ENCODE results near the gene TSPAN32.

Gene TSPAN32

GRCh38 chr11:2342557-2342956, 40.7 kb downstream of the TSPAN32 start:
- Histone ChIP-seq H3K4me2 (no peak overlapping the region), H3K4me1 (no peaks in the 10 kb centered on the region), H3K9me3 (replicated peaks in 1 of 11) (peaks cover 0 to 26% (median 16%) of the 10 kb centered on the region in 11 experiments; a peak in 16 of 22 replicates)

GRCh38 chr11:2342981-2343380, 41.2 kb downstream of the TSPAN32 start:
- no peak for TF ChIP-seq Cebpa-rat (IDR thresholded peaks at IDR 0.05)
- H3K4me1 ChIP-seq, result no peaks in the 10 kb centered on the region
- H3K4me2 ChIP-seq, result no peak overlapping the region
- no peak overlapping the region for H3K9ac ChIP-seq
- no peak overlapping the region for H3K27ac ChIP-seq
- H3K4me3 ChIP-seq, result no peak overlapping the region
- H3K9me3 ChIP-seq (replicated peaks in 1 of 11), result peaks cover 1 to 30% (median 20%) of the 10 kb centered on the region in 11 experiments; a peak in 19 of 22 replicates
- H3K27me3 ChIP-seq, result no peaks in the 10 kb centered on the region
- no peaks in the 10 kb centered on the region for H3K36me3 ChIP-seq
- no peaks in the 10 kb centered on the region for H4K20me1 ChIP-seq

More at GRCh38 chr11:2342557-2342956, 40.7 kb downstream of the TSPAN32 start:
- Histone ChIP-seq H3K27me3 (no peaks in the 10 kb centered on the region), H3K9ac (no peak overlapping the region), H3K4me3 (no peak overlapping the region), H3K36me3 (no peaks in the 10 kb centered on the region), H4K20me1 (no peaks in the 10 kb centered on the region), H3K27ac (no peak overlapping the region)
- no peak for TF ChIP-seq Cebpa-rat (IDR thresholded peaks at IDR 0.05)

- Histone ChIP-seq H3K4me1 (no peaks in the 10 kb centered on the region), H3K4me2 (no peak overlapping the region), H3K27me3 (no peaks in the 10 kb centered on the region), H3K9ac (no peak overlapping the region), H3K9me3 (replicated peaks in 1 of 11) (peaks cover 6 to 35% (median 24%) of the 10 kb centered on the region in 11 experiments; a peak in 21 of 22 replicates), H3K36me3 (no peaks in the 10 kb centered on the region), H3K27ac (no peak overlapping the region), H4K20me1 (no peaks in the 10 kb centered on the region), H3K4me3 (no peak overlapping the region)
- TF ChIP-seq Cebpa-rat (IDR thresholded peaks at IDR 0.05), result no peak
Measured at GRCh38 chr11:2343502-2343901, 41.7 kb downstream of the TSPAN32 start.

- TF ChIP-seq Cebpa-rat (IDR thresholded peaks at IDR 0.05), result no peak
- H3K27ac ChIP-seq, result no peak overlapping the region
- H3K36me3 ChIP-seq, result no peaks in the 10 kb centered on the region
- H3K4me2 ChIP-seq, result no peak overlapping the region
- H4K20me1 ChIP-seq, result no peaks in the 10 kb centered on the region
- H3K9ac ChIP-seq, result no peak overlapping the region
- H3K4me3 ChIP-seq, result no peak overlapping the region
- H3K27me3 ChIP-seq, result no peaks in the 10 kb centered on the region
- H3K4me1 ChIP-seq, result no peaks in the 10 kb centered on the region
- peaks cover 22 to 50% (median 39%) of the 10 kb centered on the region in 11 experiments for H3K9me3 ChIP-seq (replicated peaks in 1 of 11)
Measured at GRCh38 chr11:2345050-2345449, 43.2 kb downstream of the TSPAN32 start.

- Histone ChIP-seq H4K20me1 (no peaks in the 10 kb centered on the region), H3K27me3 (no peaks in the 10 kb centered on the region), H3K9me3 (replicated peaks in 1 of 11) (peaks cover 26 to 57% (median 47%) of the 10 kb centered on the region in 11 experiments), H3K4me2 (no peak overlapping the region), H3K36me3 (no peaks in the 10 kb centered on the region), H3K4me1 (no peaks in the 10 kb centered on the region), H3K27ac (no peak overlapping the region), H3K4me3 (no peak overlapping the region), H3K9ac (no peak overlapping the region)
- no peak for TF ChIP-seq Cebpa-rat (IDR thresholded peaks at IDR 0.05)
Measured at GRCh38 chr11:2346014-2346413, 44.2 kb downstream of the TSPAN32 start.

- H4K20me1 ChIP-seq, result no peaks in the 10 kb centered on the region
- no peak overlapping the region for H3K9ac ChIP-seq
- no peak for TF ChIP-seq Cebpa-rat (IDR thresholded peaks at IDR 0.05)
- no peaks in the 10 kb centered on the region for H3K27me3 ChIP-seq
- H3K4me1 ChIP-seq, result no peaks in the 10 kb centered on the region
- peaks cover 26 to 57% (median 47%) of the 10 kb centered on the region in 11 experiments for H3K9me3 ChIP-seq (replicated peaks in 1 of 11)
- no peak overlapping the region for H3K4me3 ChIP-seq
- H3K36me3 ChIP-seq, result no peaks in the 10 kb centered on the region
- H3K27ac ChIP-seq, result no peak overlapping the region
- H3K4me2 ChIP-seq, result no peak overlapping the region
Measured at GRCh38 chr11:2346586-2347307, 44.9 kb downstream of the TSPAN32 start.

- H3K9ac ChIP-seq, result no peak overlapping the region
- H3K9me3 ChIP-seq (replicated peaks in 1 of 11), result peaks cover 26 to 57% (median 47%) of the 10 kb centered on the region in 11 experiments
- no peak for TF ChIP-seq Cebpa-rat (IDR thresholded peaks at IDR 0.05)
- H3K27ac ChIP-seq, result no peak overlapping the region
- no peak overlapping the region for H3K4me3 ChIP-seq
- no peak overlapping the region for H3K4me2 ChIP-seq
- no peaks in the 10 kb centered on the region for H4K20me1 ChIP-seq
- no peaks in the 10 kb centered on the region for H3K27me3 ChIP-seq
- H3K4me1 ChIP-seq, result no peaks in the 10 kb centered on the region
- H3K36me3 ChIP-seq, result no peaks in the 10 kb centered on the region
Measured at GRCh38 chr11:2347308-2347830, 45.6 kb downstream of the TSPAN32 start.

- Histone ChIP-seq H3K4me2 (no peak overlapping the region), H3K27me3 (no peaks in the 10 kb centered on the region), H4K20me1 (no peaks in the 10 kb centered on the region), H3K4me3 (no peak overlapping the region), H3K9ac (no peak overlapping the region), H3K9me3 (replicated peaks in 1 of 11) (peaks cover 26 to 57% (median 47%) of the 10 kb centered on the region in 11 experiments), H3K4me1 (no peaks in the 10 kb centered on the region), H3K27ac (no peak overlapping the region), H3K36me3 (no peaks in the 10 kb centered on the region)
- no peak for TF ChIP-seq Cebpa-rat (IDR thresholded peaks at IDR 0.05)
Measured at GRCh38 chr11:2348986-2349385, 47.2 kb downstream of the TSPAN32 start.

- H4K20me1 ChIP-seq, result no peaks in the 10 kb centered on the region
- H3K9me3 ChIP-seq (replicated peaks in 1 of 11), result peaks cover 20 to 44% (median 33%) of the 10 kb centered on the region in 11 experiments
- H3K4me3 ChIP-seq, result no peak overlapping the region
- H3K9ac ChIP-seq, result no peak overlapping the region
- H3K4me2 ChIP-seq, result no peak overlapping the region
- TF ChIP-seq Cebpa-rat (IDR thresholded peaks at IDR 0.05), result no peak
- no peaks in the 10 kb centered on the region for H3K36me3 ChIP-seq
- H3K27ac ChIP-seq, result no peak overlapping the region
- H3K4me1 ChIP-seq, result no peaks in the 10 kb centered on the region
- H3K27me3 ChIP-seq, result no peaks in the 10 kb centered on the region
Measured at GRCh38 chr11:2351701-2352100, 49.9 kb downstream of the TSPAN32 start.

GRCh38 chr11:2352420-2352819, 50.6 kb downstream of the TSPAN32 start:
- no peaks in the 10 kb centered on the region for H4K20me1 ChIP-seq
- H3K9ac ChIP-seq, result no peak overlapping the region
- peaks cover 20 to 39% (median 29%) of the 10 kb centered on the region in 11 experiments for H3K9me3 ChIP-seq (replicated peaks in 1 of 11)
- no peaks in the 10 kb centered on the region for H3K4me1 ChIP-seq
- H3K27me3 ChIP-seq, result no peaks in the 10 kb centered on the region
- no peak for TF ChIP-seq Cebpa-rat (IDR thresholded peaks at IDR 0.05)
- H3K4me2 ChIP-seq, result no peak overlapping the region
- H3K36me3 ChIP-seq, result no peaks in the 10 kb centered on the region
- no peak overlapping the region for H3K4me3 ChIP-seq
- no peak overlapping the region for H3K27ac ChIP-seq

Measured in BLaER1 treated with 17β-estradiol and CSF1 and Interleukin-3, amounts not matched to agents 10 nM and 100 nM (cell line).